Activated gamma-delta T cell (primary cell): ENCODE results near the gene TMEM47.

Source experiments
- DNase-seq: peaks from one replicate; lab custom pipeline; 2025; lab: John Stamatoyannopoulos, UW

TMEM47 gene

DNA sequence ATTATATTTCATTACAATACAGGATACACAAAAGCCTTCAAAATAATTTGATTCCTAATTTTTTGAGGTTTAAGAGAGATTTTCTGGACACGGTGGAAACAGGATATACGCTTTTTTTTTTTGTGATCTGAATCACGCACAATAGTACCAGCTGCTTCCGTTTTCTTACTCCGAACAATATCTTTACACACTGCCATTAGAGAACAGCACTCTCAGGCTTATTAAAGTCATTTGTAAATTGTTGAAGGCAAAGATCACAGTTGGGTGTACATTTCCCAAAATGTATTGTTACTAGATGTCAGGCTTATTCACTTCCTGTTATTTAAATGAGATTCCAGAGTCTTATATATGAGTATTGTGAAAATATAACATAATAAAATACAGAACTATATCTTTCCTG is 71.5 kb downstream of the TMEM47 start:
- no peak for DNase-seq

GRCh38 chrX:34584781-34585180 is 72.3 kb downstream of the TMEM47 start:
- no peak for DNase-seq

- DNase-seq = no peak
Measured at GRCh38 chrX:34580069-34580468, 77.0 kb downstream of the TMEM47 start.

- DNase-seq = no peak
Measured at GRCh38 chrX:34578237-34578636, 78.8 kb downstream of the TMEM47 start.
